ENCODE data around the gene ZNF717. TPM values are rescaled to one million over a fixed set of nuclear protein-coding genes. Genes with fewer than 3 reads are reported as not detected.

Gene ZNF717
- polyA plus RNA-seq, 4 donors, result 2.7 to 15.7 (median 5.3) TPM

Other genes with a start within 250 kb of the ZNF717 start
- not detected for gene FRG2C, start 121.2 kb downstream of the ZNF717 start, polyA plus RNA-seq